GM04504 (cell line): Measurements from ENCODE around the gene DYNC2H1.
A peak's percentile ranks its signal among the peaks of the same experiment; 100 is the strongest.

Experiments
- DNase-seq: peaks from one replicate; pipeline ENCODE4 v3.0.0-alpha.2; 2012; ENCODE audit warnings: low read depth

Gene DYNC2H1

GRCh38 chr11:103279821-103280220 lies 170.6 kb downstream of the DYNC2H1 start:
- DNase-seq = no peak

GRCh38 chr11:103281301-103281700 lies 172.1 kb downstream of the DYNC2H1 start:
- no peak for DNase-seq

GRCh38 chr11:103284260-103284659 lies 175.0 kb downstream of the DYNC2H1 start:
- no peak for DNase-seq

GRCh38 chr11:103294516-103294915 lies 185.3 kb downstream of the DYNC2H1 start:
- DNase-seq = no peak

GRCh38 chr11:103295704-103296103 lies 186.5 kb downstream of the DYNC2H1 start:
- no peak for DNase-seq

- no peak for DNase-seq
These were observed 188.7 kb downstream of the DYNC2H1 start for GRCh38 chr11:103297900-103298299.

- no peak for DNase-seq
These were observed 206.0 kb downstream of the DYNC2H1 start for GRCh38 chr11:103315248-103315647.

GRCh38 chr11:103317118-103317517 lies 207.9 kb downstream of the DYNC2H1 start:
- DNase-seq = no peak

- DNase-seq = no peak
These were observed 213.6 kb downstream of the DYNC2H1 start for GRCh38 chr11:103322821-103323220.

- DNase-seq = no peak
These were observed 216.5 kb downstream of the DYNC2H1 start for GRCh38 chr11:103325686-103326069.

- peak; percentile 80 for DNase-seq
These were observed 217.0 kb downstream of the DYNC2H1 start for GRCh38 chr11:103326070-103326794.

- DNase-seq = no peak
These were observed 218.5 kb downstream of the DYNC2H1 start for GRCh38 chr11:103327721-103328120.

GRCh38 chr11:103332409-103332808 lies 223.2 kb downstream of the DYNC2H1 start:
- no peak for DNase-seq

- DNase-seq = no peak
These were observed 229.6 kb downstream of the DYNC2H1 start for GRCh38 chr11:103338621-103339484.

GRCh38 chr11:103339485-103339857 lies 230.2 kb downstream of the DYNC2H1 start:
- no peak for DNase-seq

- DNase-seq = no peak
These were observed 231.7 kb downstream of the DYNC2H1 start for GRCh38 chr11:103340956-103341355.

GRCh38 chr11:103344886-103345285 lies 235.7 kb downstream of the DYNC2H1 start:
- no peak for DNase-seq

GRCh38 chr11:103349595-103349994 lies 240.4 kb downstream of the DYNC2H1 start:
- DNase-seq = no peak

GRCh38 chr11:103354656-103355055 lies 245.4 kb downstream of the DYNC2H1 start:
- DNase-seq = no peak

GRCh38 chr11:103358251-103358650 lies 249.0 kb downstream of the DYNC2H1 start:
- no peak for DNase-seq

GRCh38 chr11:103359216-103359615 lies 250.0 kb downstream of the DYNC2H1 start:
- DNase-seq = no peak

GRCh38 chr11:103364687-103365086 lies 255.5 kb downstream of the DYNC2H1 start:
- no peak for DNase-seq

GRCh38 chr11:103367650-103368049 lies 258.4 kb downstream of the DYNC2H1 start:
- peak; percentile 22 for DNase-seq
